NCI-H2227 (cell line): ENCODE measurements around the gene KRTAP9-9.
"Not testable (repeated sequence)": the region's sequence is repeated elsewhere in the genome, so short reads cannot be mapped to it uniquely, and the experiment has no call there.

Source experiments
- DNase-seq: peaks from one replicate; lab custom pipeline; 2025; ENCODE audit not compliant: unreplicated experiment; lab: John Stamatoyannopoulos, UW

Gene KRTAP9-9

GRCh38 chr17:41264599-41264998, 9.4 kb downstream of the KRTAP9-9 start:
- DNase-seq, result no peak

- DNase-seq, result no peak
Observed at GRCh38 chr17:41265078-41265477, 9.9 kb downstream of the KRTAP9-9 start, which contains the start of gene KRTAP9-6. TSS of gene KRTAP9-6 (plus strand) at chr17:41265378. CDS start at chr17:41265378, 0 bp downstream.

DNA sequence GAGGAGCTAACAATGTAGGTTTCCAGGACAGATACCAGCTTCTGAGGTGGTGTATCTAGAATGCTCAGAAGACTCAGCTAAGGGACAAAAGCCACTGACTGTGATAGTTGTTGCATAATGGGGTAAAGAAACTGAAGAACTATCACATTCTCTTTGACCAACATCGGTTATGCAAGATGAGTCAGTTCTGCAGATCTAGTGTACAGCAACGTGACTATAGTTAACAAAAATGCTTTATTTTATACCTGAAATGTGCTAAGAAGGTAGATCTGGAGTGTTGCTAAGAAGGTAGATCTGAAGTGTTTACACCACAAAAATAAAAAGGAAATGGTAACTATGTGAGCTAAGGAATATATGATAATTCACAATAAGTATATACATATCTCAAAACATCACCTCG, 12.5 kb downstream of the KRTAP9-9 start:
- no peak for DNase-seq

DNA sequence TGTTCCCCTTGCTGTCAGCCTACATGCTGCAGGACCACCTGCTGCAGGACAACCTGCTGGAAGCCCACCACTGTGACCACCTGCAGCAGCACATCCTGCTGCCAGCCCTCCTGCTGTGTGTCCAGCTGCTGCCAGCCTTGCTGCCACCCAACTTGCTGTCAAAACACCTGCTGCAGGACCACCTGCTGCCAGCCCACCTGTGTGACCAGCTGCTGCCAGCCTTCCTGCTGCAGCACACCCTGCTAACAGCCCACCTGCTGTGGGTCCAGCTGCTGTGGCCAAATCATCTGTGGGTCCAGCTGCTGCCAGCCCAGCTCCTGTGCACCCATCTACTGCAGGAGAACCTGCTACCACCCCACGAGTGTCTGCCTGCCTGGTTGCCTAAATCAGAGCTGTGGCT, 16.1 kb downstream of the KRTAP9-9 start:
- not testable (repeated sequence) for DNase-seq

DNA sequence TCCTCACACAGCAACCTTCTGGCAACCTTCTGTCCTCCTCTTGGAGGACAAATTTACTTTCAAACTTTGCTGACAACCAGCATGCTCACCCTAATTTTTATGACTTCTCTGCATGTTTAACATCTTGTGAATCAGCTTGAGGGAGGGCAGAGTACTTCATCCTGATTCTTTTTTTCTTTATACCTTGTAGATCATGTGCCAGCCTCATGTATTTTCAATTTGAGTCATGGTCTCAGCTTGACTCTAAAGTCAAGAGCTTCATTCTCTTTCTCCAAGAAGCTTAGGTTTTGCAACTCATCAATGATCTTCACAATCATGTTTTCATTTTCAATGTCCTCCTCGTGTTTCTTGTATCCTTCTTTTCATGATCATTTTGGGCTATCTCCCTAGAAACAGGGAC, 16.7 kb downstream of the KRTAP9-9 start:
- no peak for DNase-seq

GRCh38 chr17:41275648-41276190, 20.5 kb downstream of the KRTAP9-9 start, which contains the start of gene KRTAP9-7:
TSS of gene KRTAP9-7 (plus strand) at chr17:41275698. CDS start at chr17:41275698, 0 bp downstream.
- not testable (repeated sequence) for DNase-seq

GRCh38 chr17:41278176-41278955, 23.2 kb downstream of the KRTAP9-9 start:
- no peak for DNase-seq

- DNase-seq, result no peak
Observed at GRCh38 chr17:41284043-41284442, 28.9 kb downstream of the KRTAP9-9 start.

GRCh38 chr17:41284546-41284945, 29.4 kb downstream of the KRTAP9-9 start:
- DNase-seq, result no peak

GRCh38 chr17:41287050-41287449, 31.9 kb downstream of the KRTAP9-9 start:
- DNase-seq, result no peak

GRCh38 chr17:41294016-41294415, 38.8 kb downstream of the KRTAP9-9 start:
- no peak for DNase-seq

GRCh38 chr17:41296846-41297245, 41.7 kb downstream of the KRTAP9-9 start:
- no peak for DNase-seq

GRCh38 chr17:41298458-41299135, 43.4 kb downstream of the KRTAP9-9 start:
- no peak for DNase-seq

GRCh38 chr17:41301204-41301790, 46.1 kb downstream of the KRTAP9-9 start:
- no peak for DNase-seq

- no peak for DNase-seq
Observed at GRCh38 chr17:41301916-41302901, 47.0 kb downstream of the KRTAP9-9 start, which contains the start of gene KRTAP29-1. TSS of gene KRTAP29-1 (minus strand) at chr17:41302851. CDS start at chr17:41302851, 0 bp downstream.

GRCh38 chr17:41302981-41303380, 47.8 kb downstream of the KRTAP9-9 start:
- no peak for DNase-seq

DNA sequence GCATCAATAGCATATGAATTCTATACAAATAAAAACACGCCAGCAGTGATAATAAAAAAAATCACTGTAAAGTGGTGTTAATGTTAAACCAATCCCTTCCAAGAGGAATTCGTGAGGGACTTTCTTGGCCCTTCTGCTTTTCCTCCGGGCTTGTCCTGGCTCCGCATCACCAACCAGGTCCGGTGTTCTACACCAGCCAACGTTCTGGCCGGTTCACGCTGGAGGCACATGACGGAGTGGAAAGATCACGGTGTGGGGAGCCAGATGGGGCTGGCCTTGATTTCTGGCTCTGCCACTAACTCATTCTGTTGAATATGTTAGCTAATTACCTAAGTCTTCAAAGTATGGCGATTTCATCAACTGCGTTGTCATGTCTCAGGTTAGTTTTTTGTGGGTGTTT, 48.9 kb downstream of the KRTAP9-9 start:
- no peak for DNase-seq
